Prostate gland (tissue), 2 donors: ENCODE data around the gene TXNL4A. TPM values are rescaled to one million over a fixed set of nuclear protein-coding genes. Genes with fewer than 3 reads are reported as not detected.

Experiments used
- DNase-seq: peaks from one replicate; pipeline ENCODE4 v3.0.0-alpha.2; 2019; ENCODE audit warnings: low spot score
- H3K27ac ChIP-seq, 2 donors: fragments of 200-600 bp; sonication (generic); 2 replicates each; pipeline ENCODE4 v1.5.1; 2017 to 2019
- H3K27me3 ChIP-seq: fragments of 200-600 bp; sonication (generic); replicated peaks from 2 replicates; pipeline ENCODE4 v1.5.1; 2019; ENCODE audit not compliant: insufficient read depth
- H3K36me3 ChIP-seq, 2 donors: fragments of 200-600 bp; sonication (generic); 1 replicate in 1 of 2; 2 replicates in 1 of 2; pipeline versions ENCODE4 v1.5.1 to v1.8.1; 2017 to 2019
- H3K4me1 ChIP-seq: fragments of 200-600 bp; sonication (generic); replicated peaks from 2 replicates; pipeline ENCODE4 v1.5.1; 2019
- H3K4me3 ChIP-seq, 2 donors: fragments of 200-600 bp; sonication (generic); 2 replicates each; pipeline ENCODE4 v1.5.1; 2017 to 2019
- H3K9me3 ChIP-seq: fragments of 200-600 bp; sonication (generic); 2 replicates; pipeline ENCODE4 v1.5.1; 2017
- POLR2A ChIP-seq: fragments of 450-650 bp; IDR thresholded peaks from one replicate; pipeline ENCODE4 v1.6.1; 2016; ENCODE audit warnings: antibody characterized with exemption, mild to moderate bottlenecking
- POLR2AphosphoS5 ChIP-seq: sonication (generic); formaldehyde crosslinking; IDR thresholded peaks from one replicate; pipeline ENCODE4 v1.6.1; 2017; ENCODE audit warnings: antibody characterized with exemption
- WGBS: methylation state at CpG from one replicate; pipeline ENCODE4 v1.1.5; 2018; 5-methylcytosine and 5-hydroxymethylcytosine counted together
- intact Hi-C: fragments of 100-400 bp; cut with DNase I; formaldehyde crosslinking; loops from one replicate; pipeline ENCODE4 v1.14.2; 2022
- total RNA-seq, 2 donors: library from RNA; depleted of rRNA; stranded (reverse); fragments of >200 nt; gene quantifications; one replicate each; pipeline ENCODE4 v1.1.0, GENCODE V29; 2016
- TF ChIP-seq, protein P1 (sequence below), 4 experiments: fragments of 200-600 bp in 2 of 4; fragments of 450-650 bp in 2 of 4; sonication (generic) in 2 of 4; IDR thresholded peaks; 1 replicate in 3 of 4; 2 replicates in 1 of 4; pipeline ENCODE4 v1.5.1; 2016 to 2019; ENCODE audit warnings: antibody characterized with exemption in 4 of 4, mild to moderate bottlenecking in 2 of 4, moderate library complexity in 2 of 4

TXNL4A gene
- total RNA-seq, 2 donors from 2014 or later: 25.4 to 35.2 TPM

DNA sequence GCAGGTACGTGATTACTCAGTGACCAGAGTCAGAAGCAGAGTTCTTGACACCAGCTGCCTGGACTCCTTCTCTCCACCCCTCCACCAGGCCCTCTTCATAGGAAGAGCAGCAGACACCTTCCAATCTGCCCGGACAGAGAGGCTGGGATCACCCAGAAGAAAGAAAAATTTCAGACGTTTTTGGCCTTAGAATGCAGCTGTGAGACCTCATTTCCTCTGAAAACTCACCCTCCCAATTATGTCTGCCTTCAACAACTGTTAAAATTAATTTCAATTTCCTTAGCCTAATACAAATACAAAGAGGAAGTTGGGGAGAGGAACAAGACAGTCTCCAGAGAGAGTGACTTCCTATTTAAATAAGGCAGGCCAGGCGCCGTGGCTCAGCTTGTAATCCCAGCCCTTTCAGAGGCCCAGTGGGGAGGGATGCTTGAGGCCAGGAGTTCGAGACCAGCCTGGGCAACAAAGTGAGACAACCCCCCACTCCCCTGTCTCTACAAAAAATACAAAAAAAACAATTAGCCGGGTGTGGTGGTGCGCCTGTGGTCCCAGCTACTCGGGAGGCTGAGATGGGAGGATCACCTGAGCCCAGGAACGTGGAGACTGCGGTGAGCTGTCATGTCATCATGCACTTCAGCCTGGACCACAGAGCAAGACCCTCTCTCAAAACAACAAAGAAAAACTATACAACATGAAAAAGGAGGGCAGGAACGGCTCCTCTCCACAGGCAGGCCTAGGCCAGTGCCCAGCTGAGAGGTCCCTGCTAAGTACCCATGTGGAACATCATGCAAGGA lies 38.5 kb downstream of the TXNL4A start:
- DNase-seq: no peak
- TF ChIP-seq POLR2A (no peak), POLR2AphosphoS5 (peak; percentile 4)
- TF ChIP-seq, protein P1, sequence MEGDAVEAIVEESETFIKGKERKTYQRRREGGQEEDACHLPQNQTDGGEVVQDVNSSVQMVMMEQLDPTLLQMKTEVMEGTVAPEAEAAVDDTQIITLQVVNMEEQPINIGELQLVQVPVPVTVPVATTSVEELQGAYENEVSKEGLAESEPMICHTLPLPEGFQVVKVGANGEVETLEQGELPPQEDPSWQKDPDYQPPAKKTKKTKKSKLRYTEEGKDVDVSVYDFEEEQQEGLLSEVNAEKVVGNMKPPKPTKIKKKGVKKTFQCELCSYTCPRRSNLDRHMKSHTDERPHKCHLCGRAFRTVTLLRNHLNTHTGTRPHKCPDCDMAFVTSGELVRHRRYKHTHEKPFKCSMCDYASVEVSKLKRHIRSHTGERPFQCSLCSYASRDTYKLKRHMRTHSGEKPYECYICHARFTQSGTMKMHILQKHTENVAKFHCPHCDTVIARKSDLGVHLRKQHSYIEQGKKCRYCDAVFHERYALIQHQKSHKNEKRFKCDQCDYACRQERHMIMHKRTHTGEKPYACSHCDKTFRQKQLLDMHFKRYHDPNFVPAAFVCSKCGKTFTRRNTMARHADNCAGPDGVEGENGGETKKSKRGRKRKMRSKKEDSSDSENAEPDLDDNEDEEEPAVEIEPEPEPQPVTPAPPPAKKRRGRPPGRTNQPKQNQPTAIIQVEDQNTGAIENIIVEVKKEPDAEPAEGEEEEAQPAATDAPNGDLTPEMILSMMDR (IDR thresholded peaks at IDR 0.05): no peak
- 68% methylated on average over 12 of the region's 12 CpGs for WGBS
- H3K27me3 ChIP-seq: no peaks in the 10 kb centered on the region
- no peaks in the 10 kb centered on the region for H3K36me3 ChIP-seq
- peaks cover 10% of the 10 kb centered on the region for H3K4me1 ChIP-seq
- H3K9me3 ChIP-seq: no peaks in the 10 kb centered on the region
- intact Hi-C loops: loop anchor here (5.0 to 10.0 kb wide), 2 partner anchors 82 to 265 kb away; partner anchors contain the start of gene RBFA
- H3K27ac ChIP-seq: peak overlapping the region in 1 of 2 donors; percentile 80
- peak overlapping the region; percentile 90 to 97 for H3K4me3 ChIP-seq

DNA sequence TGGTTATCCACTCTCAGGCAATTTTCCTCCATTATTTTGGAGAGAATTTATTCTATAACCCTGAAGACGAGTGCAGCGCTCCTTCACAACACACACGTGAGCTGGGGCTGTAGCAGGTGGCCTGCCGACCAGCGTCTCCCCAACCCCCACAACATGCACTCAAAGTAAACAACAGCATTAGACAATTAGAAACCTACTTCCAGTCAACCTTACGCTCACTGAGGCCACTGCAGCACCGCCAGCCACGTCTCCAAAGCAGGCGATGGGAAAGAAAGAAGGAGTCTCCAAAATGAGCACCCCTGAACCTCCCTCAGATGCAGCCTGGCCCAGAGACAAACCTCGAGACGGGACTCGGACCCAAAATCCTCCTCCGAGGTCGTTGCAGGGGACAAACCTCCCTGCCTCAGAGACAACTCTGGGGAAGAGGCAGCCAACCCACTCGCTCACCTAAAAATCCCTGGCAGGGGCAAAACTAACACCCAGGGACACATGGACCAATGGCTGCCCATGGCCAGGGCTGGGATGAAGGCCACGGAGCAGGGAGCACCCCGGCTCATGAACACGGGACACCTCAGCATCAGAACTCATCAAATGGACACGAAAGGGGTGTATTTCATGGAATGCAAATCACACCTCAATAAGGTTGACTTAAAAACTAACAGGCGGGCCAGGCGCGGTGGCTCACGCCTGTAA lies 39.5 kb downstream of the TXNL4A start:
- no peak for DNase-seq
- Histone ChIP-seq H3K4me3 (no peak overlapping the region), H3K27ac (no peak overlapping the region), H3K4me1 (peaks cover 10% of the 10 kb centered on the region), H3K9me3 (no peaks in the 10 kb centered on the region), H3K36me3 (no peaks in the 10 kb centered on the region), H3K27me3 (no peaks in the 10 kb centered on the region)
- intact Hi-C loops: loop anchor here (10.0 kb wide), 1 partner anchor 264 kb away; no protein-coding TSS in a partner anchor
- 87% methylated on average over 23 of the region's 23 CpGs for WGBS
- TF ChIP-seq POLR2AphosphoS5 (no peak), POLR2A (no peak)
- TF ChIP-seq, protein P1 (IDR thresholded peaks at IDR 0.05): no peak

DNA sequence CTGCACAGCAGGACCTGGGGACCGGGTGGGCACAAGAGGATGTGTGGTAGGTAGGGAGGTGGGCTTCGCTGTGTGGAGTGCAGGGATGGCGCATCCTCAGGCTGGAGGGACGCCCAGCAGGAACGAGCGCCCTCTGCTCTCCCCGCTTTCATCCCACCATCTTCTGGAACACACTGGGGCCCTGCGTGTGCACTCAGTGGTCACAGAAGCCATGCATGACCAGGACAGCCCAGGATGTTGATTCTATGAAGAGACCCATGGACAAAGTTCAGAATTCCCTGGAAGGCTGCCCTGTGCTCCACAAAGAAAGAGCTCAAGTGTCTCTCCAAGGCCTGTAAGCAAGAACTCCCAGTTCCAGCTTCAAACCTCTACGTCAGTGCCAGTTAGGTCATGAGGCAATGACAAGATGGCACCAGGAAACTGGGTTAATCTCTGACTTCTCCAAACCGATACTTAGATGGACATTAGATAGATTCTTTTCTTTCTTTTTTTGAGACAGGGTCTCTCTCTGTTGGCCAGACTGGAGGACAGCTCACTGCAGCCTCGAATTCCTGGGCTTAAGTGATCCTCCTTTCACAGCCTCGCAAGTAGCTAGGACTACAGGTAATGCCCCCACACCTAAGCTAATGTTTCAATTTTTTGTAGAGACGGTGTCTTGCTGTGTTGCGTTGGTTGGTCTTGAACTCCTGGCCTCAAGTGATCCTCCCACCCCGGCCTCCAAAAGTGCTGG lies 40.3 kb downstream of the TXNL4A start:
- TF ChIP-seq POLR2AphosphoS5 (no peak), POLR2A (no peak)
- TF ChIP-seq, protein P1 (IDR thresholded peaks at IDR 0.05): no peak
- Histone ChIP-seq H3K4me3 (no peak overlapping the region), H3K4me1 (peaks cover 10% of the 10 kb centered on the region), H3K36me3 (no peaks in the 10 kb centered on the region), H3K27me3 (no peaks in the 10 kb centered on the region), H3K9me3 (no peaks in the 10 kb centered on the region), H3K27ac (no peak overlapping the region)
- no peak for DNase-seq
- intact Hi-C loops: loop anchor here (10.0 kb wide), 1 partner anchor 263 kb away; no protein-coding TSS in a partner anchor
- 83% methylated on average over 15 of the region's 15 CpGs for WGBS

DNA sequence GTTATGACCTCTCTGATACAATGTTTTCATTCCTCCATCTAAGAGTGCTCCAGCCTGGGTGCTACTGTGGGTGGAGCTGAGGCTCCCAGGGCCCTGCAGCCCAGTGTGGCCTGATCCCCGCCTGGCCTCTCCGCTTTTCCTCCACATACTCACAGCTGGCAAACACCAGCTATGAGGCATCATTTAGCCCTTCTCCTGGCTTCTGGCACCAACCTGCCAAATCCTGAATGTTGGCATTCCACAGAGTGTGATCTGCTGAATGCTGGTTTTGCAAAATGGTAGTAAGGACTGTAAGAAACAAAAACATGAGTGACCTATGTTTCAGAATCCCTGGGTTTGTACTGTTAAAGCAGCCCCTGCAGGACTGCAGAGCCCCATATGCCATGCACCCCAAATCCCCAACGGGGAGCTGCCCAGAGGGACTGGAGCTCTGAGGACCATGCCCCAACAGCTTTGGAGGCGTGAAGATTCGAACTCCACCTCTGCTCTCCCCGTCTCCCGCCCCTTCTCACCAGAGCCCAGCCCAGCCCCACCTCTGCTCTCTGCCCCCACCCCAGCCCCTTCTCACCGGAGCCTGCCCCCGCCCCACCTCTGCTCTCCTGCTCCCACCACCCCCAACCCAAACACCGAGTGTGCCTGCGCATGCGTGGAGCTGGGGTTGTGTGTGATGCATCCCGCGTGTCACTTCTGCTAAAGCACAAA lies 41.2 kb downstream of the TXNL4A start:
- TF ChIP-seq, protein P1 (IDR thresholded peaks at IDR 0.05): no peak
- peak; percentile 14 for TF ChIP-seq POLR2AphosphoS5
- 62% methylated on average over 13 of the region's 14 CpGs for WGBS
- no peak for DNase-seq
- no peaks in the 10 kb centered on the region for H3K27me3 ChIP-seq
- intact Hi-C loops: loop anchor here (10.0 kb wide), 1 partner anchor 262 kb away; no protein-coding TSS in a partner anchor
- no peak overlapping the region for H3K27ac ChIP-seq
- H3K9me3 ChIP-seq: no peaks in the 10 kb centered on the region
- no peaks in the 10 kb centered on the region for H3K36me3 ChIP-seq
- H3K4me1 ChIP-seq: peaks cover 10% of the 10 kb centered on the region
- no peak overlapping the region for H3K4me3 ChIP-seq
